Progenitor cell of endocrine pancreas (in vitro differentiated cells): ENCODE data around the gene HIF3A. TPM values are rescaled to one million over a fixed set of nuclear protein-coding genes. Genes with fewer than 3 reads are reported as not detected.
"Not testable (repeated sequence)": the region's sequence is repeated elsewhere in the genome, so short reads cannot be mapped to it uniquely, and the experiment has no call there.

Experiments
- DNase-seq: peaks from one replicate; pipeline ENCODE4 v3.0.0; 2021; ENCODE audit warnings: low spot score; ENCODE audit not compliant: unreplicated experiment
- H3K27ac Mint-ChIP-seq: 2 replicates; pipeline ENCODE4 v1.8.0; 2021; ENCODE audit warnings: mild to moderate bottlenecking, moderate library complexity, mixed read lengths
- H3K27me3 Mint-ChIP-seq: 2 replicates; pipeline ENCODE4 v1.8.0; 2021; ENCODE audit warnings: mixed read lengths
- H3K36me3 Mint-ChIP-seq: 2 replicates; pipeline ENCODE4 v1.8.0; 2022; ENCODE audit warnings: mixed read lengths; ENCODE audit not compliant: insufficient read depth
- H3K4me1 Mint-ChIP-seq: 2 replicates; pipeline ENCODE4 v1.8.0; 2021; ENCODE audit warnings: low read depth, mixed read lengths
- H3K4me3 Mint-ChIP-seq: 2 replicates; pipeline ENCODE4 v1.8.0; 2021; ENCODE audit warnings: low read depth, mild to moderate bottlenecking, moderate library complexity, mixed read lengths
- H3K9me3 Mint-ChIP-seq: 2 replicates; pipeline ENCODE4 v1.8.0; 2021; ENCODE audit warnings: low read depth, mixed read lengths
- CTCF ChIP-seq: fragments of 200-600 bp; sonication (generic); IDR thresholded peaks from one replicate; pipeline ENCODE4 v1.5.0; 2021; ENCODE audit warnings: antibody characterized with exemption, mild to moderate bottlenecking; ENCODE audit not compliant: unreplicated experiment
- total RNA-seq: library from RNA; stranded (reverse); gene quantifications from 2 replicates; pipeline ENCODE4 v1.2.1, GENCODE V29; 2021

The HIF3A gene
- total RNA-seq, 1 donor from 2014 or later: 37.6 TPM

GRCh38 chr19:46317339-46317738 lies 20.5 kb downstream of the HIF3A start:
- DNase-seq: no peak
- no peak for TF ChIP-seq CTCF
- Mint-ChIP-seq H3K9me3 (no peaks in the 10 kb centered on the region), H3K27me3 (no peaks in the 10 kb centered on the region), H3K27ac (no peak overlapping the region), H3K4me1 (no peaks in the 10 kb centered on the region), H3K4me3 (no peak overlapping the region), H3K36me3 (peaks cover 12% of the 10 kb centered on the region)

- Mint-ChIP-seq H3K4me1 (no peaks in the 10 kb centered on the region), H3K4me3 (no peak overlapping the region), H3K27me3 (no peaks in the 10 kb centered on the region), H3K9me3 (no peaks in the 10 kb centered on the region), H3K27ac (no peak overlapping the region), H3K36me3 (peaks cover 23% of the 10 kb centered on the region)
- no peak for DNase-seq
- TF ChIP-seq CTCF: no peak
Measured at GRCh38 chr19:46319613-46320012, 22.8 kb downstream of the HIF3A start.

- Mint-ChIP-seq H3K4me3 (no peak overlapping the region), H3K36me3 (peaks cover 27% of the 10 kb centered on the region), H3K27ac (no peak overlapping the region), H3K27me3 (no peaks in the 10 kb centered on the region), H3K9me3 (peaks cover 4% of the 10 kb centered on the region), H3K4me1 (no peaks in the 10 kb centered on the region)
- no peak for DNase-seq
- TF ChIP-seq CTCF: no peak
Measured at GRCh38 chr19:46320559-46320958, 23.7 kb downstream of the HIF3A start.

GRCh38 chr19:46321653-46322052 lies 24.8 kb downstream of the HIF3A start:
- H3K9me3 Mint-ChIP-seq: peaks cover 15% of the 10 kb centered on the region
- no peak overlapping the region for H3K4me3 Mint-ChIP-seq
- peaks cover 36% of the 10 kb centered on the region for H3K36me3 Mint-ChIP-seq
- TF ChIP-seq CTCF: no peak
- DNase-seq: no peak
- H3K27ac Mint-ChIP-seq: no peak overlapping the region
- H3K4me1 Mint-ChIP-seq: no peaks in the 10 kb centered on the region
- no peaks in the 10 kb centered on the region for H3K27me3 Mint-ChIP-seq

GRCh38 chr19:46323227-46323626 lies 26.4 kb downstream of the HIF3A start:
- Mint-ChIP-seq H3K9me3 (peaks cover 19% of the 10 kb centered on the region), H3K36me3 (peaks cover 42% of the 10 kb centered on the region)
- H3K27me3 Mint-ChIP-seq, DNase-seq, H3K27ac Mint-ChIP-seq, H3K4me3 Mint-ChIP-seq, H3K4me1 Mint-ChIP-seq: not testable (repeated sequence)

GRCh38 chr19:46324277-46324676 lies 27.4 kb downstream of the HIF3A start:
- Mint-ChIP-seq H3K4me3 (no peak overlapping the region), H3K27ac (no peak overlapping the region), H3K27me3 (no peaks in the 10 kb centered on the region), H3K36me3 (peaks cover 50% of the 10 kb centered on the region), H3K4me1 (no peaks in the 10 kb centered on the region), H3K9me3 (peaks cover 24% of the 10 kb centered on the region)
- DNase-seq: no peak
- TF ChIP-seq CTCF: no peak
